ENCODE measurements around the gene CAB39.

The CAB39 gene

GRCh38 chr2:230770804-230771203 is 58.2 kb downstream of the CAB39 start:
- Histone ChIP-seq H3K9me3 (ENCODE audit: control insufficient read depth, insufficient read depth, low read length) (no peaks in the 10 kb centered on the region), H3K27me3 (ENCODE audit: control insufficient read depth, insufficient read depth, low read length) (no peaks in the 10 kb centered on the region), H3K27ac (ENCODE audit: low read depth, low read length) (no peak overlapping the region), H3K4me3 (ENCODE audit: low read depth, low read length) (no peak overlapping the region), H3K9ac (ENCODE audit: low read depth, low read length) (no peak overlapping the region), H3K36me3 (ENCODE audit: control insufficient read depth, insufficient read depth, low read length) (peaks cover 14% of the 10 kb centered on the region; the same call in 1 of the 2 replicates), H3K4me1 (ENCODE audit: control insufficient read depth, insufficient read depth, low read length) (peaks cover 11% of the 10 kb centered on the region; the same call in 1 of the 2 replicates)

- Histone ChIP-seq H3K27ac (ENCODE audit: low read depth, low read length) (no peak overlapping the region), H3K9me3 (ENCODE audit: control insufficient read depth, insufficient read depth, low read length) (no peaks in the 10 kb centered on the region), H3K27me3 (ENCODE audit: control insufficient read depth, insufficient read depth, low read length) (no peaks in the 10 kb centered on the region), H3K4me1 (ENCODE audit: control insufficient read depth, insufficient read depth, low read length) (peaks cover 5% of the 10 kb centered on the region; the same call in 1 of the 2 replicates), H3K9ac (ENCODE audit: low read depth, low read length) (no peak overlapping the region), H3K4me3 (ENCODE audit: low read depth, low read length) (no peak overlapping the region), H3K36me3 (ENCODE audit: control insufficient read depth, insufficient read depth, low read length) (peaks cover 13% of the 10 kb centered on the region; the same call in 1 of the 2 replicates)
These were observed 59.5 kb downstream of the CAB39 start for GRCh38 chr2:230772156-230772555.

GRCh38 chr2:230773039-230773773 is 60.6 kb downstream of the CAB39 start:
- H3K27ac ChIP-seq (ENCODE audit: low read depth, low read length) = no peak overlapping the region
- no peak overlapping the region for H3K4me3 ChIP-seq (ENCODE audit: low read depth, low read length)

GRCh38 chr2:230774348-230774951 is 61.8 kb downstream of the CAB39 start:
- no peaks in the 10 kb centered on the region for H3K27me3 ChIP-seq (ENCODE audit: control insufficient read depth, insufficient read depth, low read length)
- peaks cover 10% of the 10 kb centered on the region; the same call in 1 of the 2 replicates for H3K36me3 ChIP-seq (ENCODE audit: control insufficient read depth, insufficient read depth, low read length)
- H3K27ac ChIP-seq (ENCODE audit: low read depth, low read length) = no peak overlapping the region
- H3K4me3 ChIP-seq (ENCODE audit: low read depth, low read length) = no peak overlapping the region
- no peaks in the 10 kb centered on the region for H3K9me3 ChIP-seq (ENCODE audit: control insufficient read depth, insufficient read depth, low read length)
- H3K4me1 ChIP-seq (ENCODE audit: control insufficient read depth, insufficient read depth, low read length) = peaks cover 5% of the 10 kb centered on the region; the same call in 1 of the 2 replicates
- H3K9ac ChIP-seq (ENCODE audit: low read depth, low read length) = no peak overlapping the region

More at GRCh38 chr2:230773039-230773773, 60.6 kb downstream of the CAB39 start:
- Histone ChIP-seq H3K9me3 (ENCODE audit: control insufficient read depth, insufficient read depth, low read length) (no peaks in the 10 kb centered on the region), H3K9ac (ENCODE audit: low read depth, low read length) (no peak overlapping the region), H3K36me3 (ENCODE audit: control insufficient read depth, insufficient read depth, low read length) (peaks cover 7% of the 10 kb centered on the region; the same call in 1 of the 2 replicates), H3K4me1 (ENCODE audit: control insufficient read depth, insufficient read depth, low read length) (peaks cover 5% of the 10 kb centered on the region; the same call in 1 of the 2 replicates), H3K27me3 (ENCODE audit: control insufficient read depth, insufficient read depth, low read length) (no peaks in the 10 kb centered on the region)

- Histone ChIP-seq H3K27ac (ENCODE audit: low read depth, low read length) (no peak overlapping the region), H3K27me3 (ENCODE audit: control insufficient read depth, insufficient read depth, low read length) (no peaks in the 10 kb centered on the region), H3K36me3 (ENCODE audit: control insufficient read depth, insufficient read depth, low read length) (peaks cover 10% of the 10 kb centered on the region; the same call in 1 of the 2 replicates), H3K9ac (ENCODE audit: low read depth, low read length) (no peak overlapping the region), H3K9me3 (ENCODE audit: control insufficient read depth, insufficient read depth, low read length) (no peaks in the 10 kb centered on the region), H3K4me3 (ENCODE audit: low read depth, low read length) (no peak overlapping the region), H3K4me1 (ENCODE audit: control insufficient read depth, insufficient read depth, low read length) (peaks cover 3% of the 10 kb centered on the region; the same call in 1 of the 2 replicates)
These were observed 63.1 kb downstream of the CAB39 start for GRCh38 chr2:230775737-230776136.

- Histone ChIP-seq H3K9ac (ENCODE audit: low read depth, low read length) (no peak overlapping the region), H3K27me3 (ENCODE audit: control insufficient read depth, insufficient read depth, low read length) (no peaks in the 10 kb centered on the region), H3K27ac (ENCODE audit: low read depth, low read length) (no peak overlapping the region), H3K4me1 (ENCODE audit: control insufficient read depth, insufficient read depth, low read length) (no peaks in the 10 kb centered on the region), H3K9me3 (ENCODE audit: control insufficient read depth, insufficient read depth, low read length) (no peaks in the 10 kb centered on the region), H3K4me3 (ENCODE audit: low read depth, low read length) (no peak overlapping the region), H3K36me3 (ENCODE audit: control insufficient read depth, insufficient read depth, low read length) (peaks cover 5% of the 10 kb centered on the region; the same call in 1 of the 2 replicates)
These were observed 65.1 kb downstream of the CAB39 start for GRCh38 chr2:230777721-230778120.

- Histone ChIP-seq H3K27ac (ENCODE audit: low read depth, low read length) (no peak overlapping the region), H3K9me3 (ENCODE audit: control insufficient read depth, insufficient read depth, low read length) (no peaks in the 10 kb centered on the region), H3K36me3 (ENCODE audit: control insufficient read depth, insufficient read depth, low read length) (peaks cover 5% of the 10 kb centered on the region; the same call in 1 of the 2 replicates), H3K9ac (ENCODE audit: low read depth, low read length) (no peak overlapping the region), H3K27me3 (ENCODE audit: control insufficient read depth, insufficient read depth, low read length) (no peaks in the 10 kb centered on the region), H3K4me1 (ENCODE audit: control insufficient read depth, insufficient read depth, low read length) (no peaks in the 10 kb centered on the region), H3K4me3 (ENCODE audit: low read depth, low read length) (no peak overlapping the region)
These were observed 65.9 kb downstream of the CAB39 start for GRCh38 chr2:230778350-230779063.

- Histone ChIP-seq H3K36me3 (ENCODE audit: control insufficient read depth, insufficient read depth, low read length) (peaks cover 5% of the 10 kb centered on the region; the same call in 1 of the 2 replicates), H3K27me3 (ENCODE audit: control insufficient read depth, insufficient read depth, low read length) (no peaks in the 10 kb centered on the region), H3K4me1 (ENCODE audit: control insufficient read depth, insufficient read depth, low read length) (no peaks in the 10 kb centered on the region), H3K9ac (ENCODE audit: low read depth, low read length) (no peak overlapping the region), H3K4me3 (ENCODE audit: low read depth, low read length) (no peak overlapping the region), H3K9me3 (ENCODE audit: control insufficient read depth, insufficient read depth, low read length) (no peaks in the 10 kb centered on the region), H3K27ac (ENCODE audit: low read depth, low read length) (no peak overlapping the region)
These were observed 66.5 kb downstream of the CAB39 start for GRCh38 chr2:230779126-230779525.

GRCh38 chr2:230779607-230780006 is 67.0 kb downstream of the CAB39 start:
- H3K27me3 ChIP-seq (ENCODE audit: control insufficient read depth, insufficient read depth, low read length) = no peaks in the 10 kb centered on the region
- no peak overlapping the region for H3K9ac ChIP-seq (ENCODE audit: low read depth, low read length)
- H3K4me1 ChIP-seq (ENCODE audit: control insufficient read depth, insufficient read depth, low read length) = no peaks in the 10 kb centered on the region
- no peaks in the 10 kb centered on the region for H3K9me3 ChIP-seq (ENCODE audit: control insufficient read depth, insufficient read depth, low read length)
- H3K4me3 ChIP-seq (ENCODE audit: low read depth, low read length) = no peak overlapping the region
- H3K36me3 ChIP-seq (ENCODE audit: control insufficient read depth, insufficient read depth, low read length) = peaks cover 5% of the 10 kb centered on the region; the same call in 1 of the 2 replicates
- no peak overlapping the region for H3K27ac ChIP-seq (ENCODE audit: low read depth, low read length)

GRCh38 chr2:230781130-230781797 is 68.6 kb downstream of the CAB39 start:
- H3K4me1 ChIP-seq (ENCODE audit: control insufficient read depth, insufficient read depth, low read length) = no peaks in the 10 kb centered on the region
- no peak overlapping the region for H3K4me3 ChIP-seq (ENCODE audit: low read depth, low read length)
- no peak overlapping the region for H3K9ac ChIP-seq (ENCODE audit: low read depth, low read length)
- no peaks in the 10 kb centered on the region for H3K27me3 ChIP-seq (ENCODE audit: control insufficient read depth, insufficient read depth, low read length)
- H3K36me3 ChIP-seq (ENCODE audit: control insufficient read depth, insufficient read depth, low read length) = peaks cover 5% of the 10 kb centered on the region; the same call in 1 of the 2 replicates
- no peaks in the 10 kb centered on the region for H3K9me3 ChIP-seq (ENCODE audit: control insufficient read depth, insufficient read depth, low read length)
- H3K27ac ChIP-seq (ENCODE audit: low read depth, low read length) = no peak overlapping the region

All from HUES48 (cell line).